IMR-90 (cell line): ENCODE data around the gene VAMP5. TPM values are rescaled to one million over a fixed set of nuclear protein-coding genes. Genes with fewer than 3 reads are reported as not detected.
"Not testable (repeated sequence)": the region's sequence is repeated elsewhere in the genome, so short reads cannot be mapped to it uniquely, and the experiment has no call there.

Source experiments
- ATAC-seq: fragments of 200-7000 bp; cut with Tn5 transposase; 2 replicates; pipeline ENCODE4 v1.9.1; 2020; ENCODE audit warnings: low read depth, mild to moderate bottlenecking, moderate library complexity
- BruUV-seq: library from RNA; stranded (reverse); fragments of 400-500 nt; replicated peaks from 2 replicates; lab custom pipeline; 2021; lab: Mats Ljungman, UMichigan
- CTCF ChIA-PET: fragments of 300-600 bp; formaldehyde crosslinking; extraction: SDS; loops from one replicate; lab custom pipeline; 2021; ENCODE audit warnings: antibody characterized with exemption; lab: Yijun Ruan, JAX
- POLR2A ChIA-PET: fragments of 300-600 bp; sonication (Branson Sonifier 250); formaldehyde crosslinking; loops from one replicate; lab custom pipeline; 2022; ENCODE audit warnings: antibody characterized with exemption; ENCODE audit not compliant: unreplicated experiment; lab: Charles Lee
- DNase-seq: peaks from one replicate; pipeline ENCODE4 v3.0.0; 2013
- H2AFZ ChIP-seq: replicated peaks from 2 replicates; pipeline ENCODE3; 2013; ENCODE audit warnings: low read length, mild to moderate bottlenecking; ENCODE audit not compliant: poor library complexity
- H2AK5ac ChIP-seq: 2 replicates; pipeline ENCODE4 v1.6.1; 2013; ENCODE audit warnings: low read depth, low read length, inconsistent platforms
- H2AK9ac ChIP-seq: replicated peaks from 2 replicates; pipeline ENCODE3; 2013; ENCODE audit warnings: mild to moderate bottlenecking, low read depth, low read length, moderate library complexity; ENCODE audit not compliant: poor library complexity
- H2BK120ac ChIP-seq: 2 replicates; pipeline ENCODE4 v1.6.1; 2013; ENCODE audit warnings: low read depth, low read length, inconsistent platforms
- H2BK15ac ChIP-seq: 3 replicates; pipeline ENCODE4 v1.6.1; 2013; ENCODE audit warnings: low read depth, low read length, inconsistent platforms
- H2BK20ac ChIP-seq: 2 replicates; pipeline ENCODE4 v1.6.1; 2013; ENCODE audit warnings: low read depth, mild to moderate bottlenecking, inconsistent platforms, low read length, moderate library complexity
- H2BK5ac ChIP-seq: 2 replicates; pipeline ENCODE4 v1.6.1; 2013; ENCODE audit warnings: mild to moderate bottlenecking, low read depth, low read length, inconsistent platforms; ENCODE audit not compliant: poor library complexity, severe bottlenecking
- H3K14ac ChIP-seq: replicated peaks from 2 replicates; pipeline ENCODE4 v1.6.1; 2013; ENCODE audit warnings: low read depth, low read length, inconsistent platforms
- H3K18ac ChIP-seq: 2 replicates; pipeline ENCODE4 v1.6.1; 2013; ENCODE audit warnings: low read depth, low read length, control low read depth
- H3K23ac ChIP-seq: 2 replicates; pipeline ENCODE4 v1.6.1; 2013; ENCODE audit warnings: low read depth, low read length, inconsistent platforms
- H3K27ac ChIP-seq: 2 replicates; pipeline ENCODE4 v1.5.1; 2013; ENCODE audit warnings: mild to moderate bottlenecking, control low read depth, low read length; ENCODE audit not compliant: insufficient read depth
- H3K27me3 ChIP-seq: 2 replicates; pipeline ENCODE4 v1.6.1; 2013; ENCODE audit warnings: low read length; ENCODE audit not compliant: control insufficient read depth, insufficient read depth
- H3K36me3 ChIP-seq: 2 replicates; pipeline ENCODE4 v1.6.1; 2013; ENCODE audit warnings: low read length, mixed read lengths; ENCODE audit not compliant: control insufficient read depth, insufficient read depth
- H3K4ac ChIP-seq: 2 replicates; pipeline ENCODE4 v1.6.1; 2013; ENCODE audit warnings: low read depth, low read length, inconsistent platforms
- H3K4me1 ChIP-seq: 2 replicates; pipeline ENCODE4 v1.6.1; 2013; ENCODE audit warnings: low read length, mixed read lengths; ENCODE audit not compliant: control insufficient read depth, insufficient read depth
- H3K4me2 ChIP-seq: 2 replicates; pipeline ENCODE4 v1.6.1; 2013; ENCODE audit warnings: low read depth, mild to moderate bottlenecking, control low read depth, low read length, moderate library complexity
- H3K4me3 ChIP-seq: 2 replicates; pipeline ENCODE4 v1.5.1; 2013; ENCODE audit warnings: low read depth, mild to moderate bottlenecking, control low read depth, low read length, moderate library complexity; ENCODE audit not compliant: insufficient read depth
- H3K56ac ChIP-seq: 2 replicates; pipeline ENCODE4 v1.6.1; 2013; ENCODE audit warnings: low read length, inconsistent platforms; ENCODE audit not compliant: insufficient read depth; ENCODE audit errors: extremely low read depth
- H3K79me1 ChIP-seq, 2 experiments: 2 replicates each; pipeline ENCODE4 v1.6.1; 2013; ENCODE audit warnings: low read length in 2 of 2, inconsistent platforms in 1 of 2, low read depth in 1 of 2
- H3K9ac ChIP-seq: 2 replicates; pipeline ENCODE4 v1.6.1; 2013; ENCODE audit warnings: low read depth, low read length, control low read depth
- H3K9me1 ChIP-seq: 2 replicates; pipeline ENCODE4 v1.6.1; 2013; ENCODE audit warnings: low read length, inconsistent platforms; ENCODE audit not compliant: insufficient read depth
- H3K9me3 ChIP-seq: 2 replicates; pipeline ENCODE4 v1.6.1; 2013; ENCODE audit warnings: low read length; ENCODE audit not compliant: control insufficient read depth, insufficient read depth
- H4K20me1 ChIP-seq: 2 replicates; pipeline ENCODE4 v1.6.1; 2013; ENCODE audit warnings: low read length, inconsistent platforms; ENCODE audit not compliant: insufficient read depth
- H4K5ac ChIP-seq: 2 replicates; pipeline ENCODE4 v1.6.1; 2013; ENCODE audit warnings: mild to moderate bottlenecking, low read depth, low read length, control low read depth
- H4K8ac ChIP-seq, 2 experiments: 2 replicates each; pipeline ENCODE4 v1.6.1; 2013; ENCODE audit warnings: low read depth in 2 of 2, low read length in 2 of 2, control low read depth in 1 of 2, inconsistent platforms in 1 of 2
- H4K91ac ChIP-seq: 2 replicates; pipeline ENCODE4 v1.6.1; 2013; ENCODE audit warnings: low read depth, low read length, inconsistent platforms; ENCODE audit not compliant: insufficient read depth
- ELK1 ChIP-seq: fragments of 150-350 bp; IDR thresholded peaks from 2 replicates; pipeline ENCODE4 v1.6.1; 2016; ENCODE audit warnings: low read depth, mild to moderate bottlenecking, low read length, moderate library complexity, borderline replicate concordance
- MAFK ChIP-seq: IDR thresholded peaks from 2 replicates; pipeline ENCODE4 v1.6.1; 2012; ENCODE audit warnings: low read depth, low read length, improper control_type of control experiment
- MAZ ChIP-seq: IDR thresholded peaks from 2 replicates; pipeline ENCODE4 v1.6.1; 2012; ENCODE audit warnings: low read depth, mild to moderate bottlenecking, low read length, improper control_type of control experiment, moderate library complexity, borderline replicate concordance
- NFE2L2 ChIP-seq: fragments of 150-350 bp; IDR thresholded peaks from 2 replicates; pipeline ENCODE4 v1.6.1; 2016; ENCODE audit warnings: low read depth, mild to moderate bottlenecking, low read length
- POLR2A ChIP-seq: IDR thresholded peaks from 2 replicates; pipeline ENCODE4 v1.6.1; 2012; ENCODE audit warnings: mild to moderate bottlenecking, low read depth, low read length
- RCOR1 ChIP-seq: IDR thresholded peaks from 2 replicates; pipeline ENCODE4 v1.6.1; 2012; ENCODE audit warnings: mild to moderate bottlenecking, low read length, improper control_type of control experiment; ENCODE audit not compliant: insufficient replicate concordance
- USF2 ChIP-seq: fragments of 150-350 bp; IDR thresholded peaks from 2 replicates; pipeline ENCODE4 v1.6.1; 2017; ENCODE audit warnings: mild to moderate bottlenecking, antibody characterized with exemption, low read length, low read depth
- WGBS, 2 experiments: methylation state at CpG; one replicate each; pipeline versions ENCODE4 v1.1.5 to v1.1.7; 2013; ENCODE audit warnings: missing lambda C conversion rate in 2 of 2; ENCODE audit not compliant: insufficient read length in 1 of 2; ENCODE audit errors: extremely low coverage in 2 of 2; 5-methylcytosine and 5-hydroxymethylcytosine counted together
- dilution Hi-C: fragments of 300-500 bp; cut with HindIII; formaldehyde crosslinking; loops from one replicate; pipeline ENCODE4 v1.14.3; 2018; ENCODE audit warnings: low sequenced_read_pairs; ENCODE audit not compliant: unreplicated experiment
- in situ Hi-C: fragments of 300-500 bp; cut with MboI; formaldehyde crosslinking; loops from 3 replicates; pipeline ENCODE4 v1.14.3; 2019; ENCODE audit warnings: low sequenced_read_pairs, inconsistent platforms, mixed read lengths
- intact Hi-C: fragments of 100-400 bp; cut with micrococcal nuclease; formaldehyde crosslinking; loops from 2 replicates; pipeline ENCODE4 v1.10.0; 2022
- polyA plus RNA-seq, 3 experiments: library from polyadenylated mRNA; depleted of rRNA; stranded (reverse); fragments of >200 nt; gene quantifications; 2 replicates each; pipeline ENCODE4 v1.2.3, GENCODE V29; 2012; ENCODE audit warnings: low replicate concordance in 1 of 3
- total RNA-seq: library from RNA; depleted of rRNA; stranded (reverse); fragments of >200 nt; gene quantifications from 2 replicates; pipeline ENCODE4 v1.2.3, GENCODE V29; 2012

Gene VAMP5
- total and polyA plus RNA-seq, 2 of the 4 experiments (the other 2 are of a cell fraction): 13.8 to 103 TPM

- Histone ChIP-seq H2BK15ac (no peak overlapping the region), H2BK120ac (no peak overlapping the region), H3K27me3 (no peaks in the 10 kb centered on the region), H3K4ac (no peak overlapping the region), H2AFZ (no peak overlapping the region), H4K20me1 (no peaks in the 10 kb centered on the region), H3K27ac (no peak overlapping the region), H2AK5ac (no peak overlapping the region), H3K18ac (no peak overlapping the region), H3K4me2 (no peak overlapping the region), H3K56ac (no peak overlapping the region), H4K5ac (no peak overlapping the region), H4K91ac (no peak overlapping the region), H3K36me3 (peaks cover 26% of the 10 kb centered on the region), H3K9me1 (peaks cover 8% of the 10 kb centered on the region; the same call in 1 of the 2 replicates), H3K23ac (no peak overlapping the region; the same call in 1 of the 2 replicates), H3K14ac (no peak overlapping the region), H2BK20ac (no peak overlapping the region), H4K8ac (no peak overlapping the region), H3K9me3 (no peaks in the 10 kb centered on the region), H3K4me1 (peaks cover 3% of the 10 kb centered on the region; the same call in 1 of the 2 replicates), H3K79me1 (peaks cover 19 to 55% of the 10 kb centered on the region in 2 experiments), H3K9ac (no peak overlapping the region), H2AK9ac (peak overlapping the region; percentile 53), H3K4me3 (no peak overlapping the region), H2BK5ac (no peak overlapping the region)
- CTCF ChIA-PET: no interaction called here
- DNase-seq: no peak
- dilution Hi-C loops: no loop called here
- BruUV-seq: no TSS peak
- no peak for TF ChIP-seq ELK1
- TF ChIP-seq POLR2A: no peak
- no peak for TF ChIP-seq RCOR1
- no peak for TF ChIP-seq MAZ
- TF ChIP-seq NFE2L2: no peak
- no peak for TF ChIP-seq USF2
- TF ChIP-seq MAFK: no peak
- ATAC-seq: no peak
- POLR2A ChIA-PET: no interaction called here
- WGBS, 2 experiments: no CpG with 5 or more reads among the region's 1 CpG
- intact Hi-C loops: no loop called here
- in situ Hi-C loops: loop anchor here (10.0 kb wide), 1 partner anchor 493 kb away; no protein-coding TSS in a partner anchor
These were observed 26.1 kb upstream of the VAMP5 start for GRCh38 chr2:85558160-85558559.

- H2AK9ac ChIP-seq, in situ Hi-C loops, dilution Hi-C loops, BruUV-seq, CTCF ChIA-PET, H3K18ac ChIP-seq, H4K8ac ChIP-seq, H2BK20ac ChIP-seq, H3K9me3 ChIP-seq, H4K5ac ChIP-seq, H4K91ac ChIP-seq, H2BK120ac ChIP-seq, H3K27me3 ChIP-seq, H4K20me1 ChIP-seq, ATAC-seq, H2BK5ac ChIP-seq, H2AFZ ChIP-seq, H3K4me1 ChIP-seq, H3K9me1 ChIP-seq, DNase-seq, H2BK15ac ChIP-seq: not testable (repeated sequence)
- Histone ChIP-seq H3K4me3 (peak overlapping the region; percentile 65), H3K56ac (peak overlapping the region; percentile 54; the same call in 1 of the 2 replicates), H3K36me3 (peaks cover 10% of the 10 kb centered on the region), H3K4ac (peak overlapping the region; percentile 80; the same call in 1 of the 2 replicates), H3K9ac (peak overlapping the region; percentile 82), H3K4me2 (peak overlapping the region; percentile 95), H3K14ac (peak overlapping the region; percentile 52; the same call in 1 of the 2 replicates), H3K79me1 (peaks cover 19 to 48% of the 10 kb centered on the region in 2 experiments), H3K23ac (peak overlapping the region; percentile 90; the same call in 1 of the 2 replicates), H3K27ac (peak overlapping the region; percentile 67; the same call in 1 of the 2 replicates), H2AK5ac (peak overlapping the region; percentile 63)
- WGBS, 2 experiments: no CpG with 5 or more reads among the region's 12 CpGs
- intact Hi-C loops: loop anchor here (2.0 to 5.0 kb wide), 2 partner anchors 24 to 42 kb away; partner anchors contain the start of genes TMEM150A and VAMP5
- POLR2A ChIA-PET: interaction anchor here (0.6 kb wide), 1 partner anchor 36 kb away, joined by 3 read pairs; no protein-coding TSS in a partner anchor
These were observed 23.9 kb upstream of the VAMP5 start for GRCh38 chr2:85560403-85560726.
